Panc1 (cell line): ENCODE data around the gene KRT36. TPM values are rescaled to one million over a fixed set of nuclear protein-coding genes. Genes with fewer than 3 reads are reported as not detected.

ENCODE experiments used
- ATAC-seq: fragments of 200-7000 bp; cut with Tn5 transposase; 2 replicates; pipeline ENCODE4 v1.9.1; 2020; ENCODE audit warnings: mild to moderate bottlenecking, moderate library complexity
- BruUV-seq: library from RNA; stranded (reverse); fragments of 400-500 nt; replicated peaks from 2 replicates; lab custom pipeline; 2021; lab: Mats Ljungman, UMichigan
- CTCF ChIA-PET: fragments of 300-600 bp; sonication (Branson Sonifier 250); formaldehyde crosslinking; loops from one replicate; lab custom pipeline; 2022; ENCODE audit warnings: antibody characterized with exemption; lab: Charles Lee
- POLR2A ChIA-PET: fragments of 300-600 bp; sonication (Branson Sonifier 250); formaldehyde crosslinking; loops from one replicate; lab custom pipeline; 2022; ENCODE audit warnings: antibody characterized with exemption; lab: Charles Lee
- DNase-seq: peaks from one replicate; pipeline ENCODE4 v3.0.0-alpha.2; 2010; ENCODE audit warnings: low read depth, low spot score
- H3K27ac ChIP-seq: 2 replicates; pipeline ENCODE4 v1.5.1; 2011; ENCODE audit warnings: mild to moderate bottlenecking, low read length, inconsistent platforms
- H3K27me3 ChIP-seq: fragments of 200-500 bp; sonication (Bioruptor generic); 2 replicates; pipeline ENCODE4 v1.6.0; 2014; ENCODE audit warnings: low read length, inconsistent platforms; ENCODE audit not compliant: control insufficient read depth, insufficient read depth
- H3K36me3 ChIP-seq: fragments of 200-500 bp; sonication (Bioruptor generic); 2 replicates; pipeline ENCODE4 v1.5.1; 2014; ENCODE audit warnings: inconsistent platforms, mild to moderate bottlenecking, low read length, moderate library complexity; ENCODE audit not compliant: control insufficient read depth, insufficient read depth
- H3K4me1 ChIP-seq: 2 replicates; pipeline ENCODE4 v1.5.1; 2011; ENCODE audit warnings: inconsistent platforms, mild to moderate bottlenecking, low read length, moderate library complexity; ENCODE audit not compliant: control insufficient read depth, insufficient read depth
- H3K4me3 ChIP-seq, 2 experiments: 2 replicates each; pipeline ENCODE4 v1.5.1; 2011 to 2012; ENCODE audit warnings: low read depth in 2 of 2, low read length in 2 of 2, mild to moderate bottlenecking in 2 of 2, inconsistent platforms in 1 of 2, moderate library complexity in 1 of 2
- H3K9me3 ChIP-seq: fragments of 200-500 bp; sonication (Bioruptor generic); 2 replicates; pipeline ENCODE4 v1.5.1; 2014; ENCODE audit warnings: low read depth, mild to moderate bottlenecking, inconsistent platforms, low read length, moderate library complexity; ENCODE audit not compliant: control insufficient read depth, insufficient read depth
- POLR2AphosphoS5 ChIP-seq: IDR thresholded peaks from 2 replicates; pipeline ENCODE4 v1.6.1; 2012; ENCODE audit warnings: mild to moderate bottlenecking, low read depth, low read length, moderate library complexity
- SIN3A ChIP-seq: IDR thresholded peaks from 2 replicates; pipeline ENCODE4 v1.6.1; 2012; ENCODE audit warnings: low read depth, mild to moderate bottlenecking, low read length, moderate library complexity, borderline replicate concordance; ENCODE audit not compliant: insufficient read depth
- TCF7L2 ChIP-seq: IDR thresholded peaks from 2 replicates; pipeline ENCODE4 v1.6.1; 2011; ENCODE audit warnings: mild to moderate bottlenecking, low read depth, low read length, inconsistent platforms
- in situ Hi-C: cut with HindIII; loops from 2 replicates; pipeline ENCODE4 v1.10.0; 2016; ENCODE audit warnings: low sequenced_read_pairs, low pct_unique_long_range_greater_than_20kb
- intact Hi-C: fragments of 100-400 bp; cut with micrococcal nuclease; formaldehyde crosslinking; loops from one replicate; pipeline ENCODE4 v1.10.0; 2022; ENCODE audit not compliant: unreplicated experiment
- total RNA-seq: library from RNA; stranded (reverse); gene quantifications from one replicate; pipeline ENCODE4 v1.2.1, GENCODE V29; 2021; ENCODE audit not compliant: unreplicated experiment
- TF ChIP-seq, protein P1 (sequence below): fragments of 450-650 bp; IDR thresholded peaks from 2 replicates; pipeline ENCODE4 v1.5.1; 2017; ENCODE audit warnings: mild to moderate bottlenecking
- TF ChIP-seq, protein P2 (sequence below), 2 experiments: IDR thresholded peaks; 2 replicates each; pipeline ENCODE4 v1.6.1; 2011 to 2012; ENCODE audit warnings: low read depth in 2 of 2, control low read depth in 1 of 2, low read length in 1 of 2, mild to moderate bottlenecking in 1 of 2, moderate library complexity in 1 of 2; ENCODE audit not compliant: insufficient read depth in 1 of 2

Gene KRT36
- total RNA-seq, 1 experiment from 2014 or later: not detected

DNA sequence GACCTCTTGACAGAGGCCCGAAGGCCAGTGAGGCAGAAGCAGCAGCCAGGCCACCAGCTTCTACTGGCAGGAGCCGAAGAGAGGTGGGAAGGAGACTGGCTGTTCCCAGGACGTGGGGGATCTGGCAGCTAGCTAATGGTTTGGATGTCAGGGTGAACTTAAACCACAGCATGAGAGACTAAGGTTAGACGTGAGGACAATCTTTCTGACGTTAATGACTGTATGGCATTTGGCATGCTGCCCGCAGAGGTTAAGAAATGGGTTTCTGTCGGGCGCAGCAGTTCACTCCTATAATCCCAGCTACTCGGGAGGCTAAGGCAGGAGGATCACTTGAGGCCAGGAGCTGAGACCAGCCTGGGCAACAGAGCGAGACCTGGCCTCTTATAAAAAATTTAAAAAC is 22.0 kb upstream of the KRT36 start:
- Histone ChIP-seq H3K4me1 (peaks cover 21% of the 10 kb centered on the region), H3K4me3 (no peak overlapping the region), H3K36me3 (no peaks in the 10 kb centered on the region), H3K9me3 (no peaks in the 10 kb centered on the region), H3K27me3 (no peaks in the 10 kb centered on the region), H3K27ac (peak overlapping the region; percentile 57; the same call in 1 of the 2 replicates)
- POLR2A ChIA-PET: interaction anchor here (0.7 kb wide), 1 partner anchor 13 kb away, joined by 13 read pairs; no protein-coding TSS in a partner anchor
- CTCF ChIA-PET: interaction anchor here (0.6 kb wide), 1 partner anchor 37 kb away, joined by 3 read pairs; no protein-coding TSS in a partner anchor
- ATAC-seq (no peak), DNase-seq (no peak)
- BruUV-seq: no TSS peak
- TF ChIP-seq, protein P1, sequence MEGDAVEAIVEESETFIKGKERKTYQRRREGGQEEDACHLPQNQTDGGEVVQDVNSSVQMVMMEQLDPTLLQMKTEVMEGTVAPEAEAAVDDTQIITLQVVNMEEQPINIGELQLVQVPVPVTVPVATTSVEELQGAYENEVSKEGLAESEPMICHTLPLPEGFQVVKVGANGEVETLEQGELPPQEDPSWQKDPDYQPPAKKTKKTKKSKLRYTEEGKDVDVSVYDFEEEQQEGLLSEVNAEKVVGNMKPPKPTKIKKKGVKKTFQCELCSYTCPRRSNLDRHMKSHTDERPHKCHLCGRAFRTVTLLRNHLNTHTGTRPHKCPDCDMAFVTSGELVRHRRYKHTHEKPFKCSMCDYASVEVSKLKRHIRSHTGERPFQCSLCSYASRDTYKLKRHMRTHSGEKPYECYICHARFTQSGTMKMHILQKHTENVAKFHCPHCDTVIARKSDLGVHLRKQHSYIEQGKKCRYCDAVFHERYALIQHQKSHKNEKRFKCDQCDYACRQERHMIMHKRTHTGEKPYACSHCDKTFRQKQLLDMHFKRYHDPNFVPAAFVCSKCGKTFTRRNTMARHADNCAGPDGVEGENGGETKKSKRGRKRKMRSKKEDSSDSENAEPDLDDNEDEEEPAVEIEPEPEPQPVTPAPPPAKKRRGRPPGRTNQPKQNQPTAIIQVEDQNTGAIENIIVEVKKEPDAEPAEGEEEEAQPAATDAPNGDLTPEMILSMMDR: no peak
- TF ChIP-seq, protein P2, sequence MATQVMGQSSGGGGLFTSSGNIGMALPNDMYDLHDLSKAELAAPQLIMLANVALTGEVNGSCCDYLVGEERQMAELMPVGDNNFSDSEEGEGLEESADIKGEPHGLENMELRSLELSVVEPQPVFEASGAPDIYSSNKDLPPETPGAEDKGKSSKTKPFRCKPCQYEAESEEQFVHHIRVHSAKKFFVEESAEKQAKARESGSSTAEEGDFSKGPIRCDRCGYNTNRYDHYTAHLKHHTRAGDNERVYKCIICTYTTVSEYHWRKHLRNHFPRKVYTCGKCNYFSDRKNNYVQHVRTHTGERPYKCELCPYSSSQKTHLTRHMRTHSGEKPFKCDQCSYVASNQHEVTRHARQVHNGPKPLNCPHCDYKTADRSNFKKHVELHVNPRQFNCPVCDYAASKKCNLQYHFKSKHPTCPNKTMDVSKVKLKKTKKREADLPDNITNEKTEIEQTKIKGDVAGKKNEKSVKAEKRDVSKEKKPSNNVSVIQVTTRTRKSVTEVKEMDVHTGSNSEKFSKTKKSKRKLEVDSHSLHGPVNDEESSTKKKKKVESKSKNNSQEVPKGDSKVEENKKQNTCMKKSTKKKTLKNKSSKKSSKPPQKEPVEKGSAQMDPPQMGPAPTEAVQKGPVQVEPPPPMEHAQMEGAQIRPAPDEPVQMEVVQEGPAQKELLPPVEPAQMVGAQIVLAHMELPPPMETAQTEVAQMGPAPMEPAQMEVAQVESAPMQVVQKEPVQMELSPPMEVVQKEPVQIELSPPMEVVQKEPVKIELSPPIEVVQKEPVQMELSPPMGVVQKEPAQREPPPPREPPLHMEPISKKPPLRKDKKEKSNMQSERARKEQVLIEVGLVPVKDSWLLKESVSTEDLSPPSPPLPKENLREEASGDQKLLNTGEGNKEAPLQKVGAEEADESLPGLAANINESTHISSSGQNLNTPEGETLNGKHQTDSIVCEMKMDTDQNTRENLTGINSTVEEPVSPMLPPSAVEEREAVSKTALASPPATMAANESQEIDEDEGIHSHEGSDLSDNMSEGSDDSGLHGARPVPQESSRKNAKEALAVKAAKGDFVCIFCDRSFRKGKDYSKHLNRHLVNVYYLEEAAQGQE (IDR thresholded peaks at IDR 0.05; ENCODE audit: insufficient read depth in 1 of 2, low read depth in 2 of 2, low read length in 1 of 2): no peak
- TF ChIP-seq TCF7L2 (no peak), POLR2AphosphoS5 (no peak), SIN3A (no peak)
- in situ Hi-C loops (no loop called here), intact Hi-C loops (no loop called here)

DNA sequence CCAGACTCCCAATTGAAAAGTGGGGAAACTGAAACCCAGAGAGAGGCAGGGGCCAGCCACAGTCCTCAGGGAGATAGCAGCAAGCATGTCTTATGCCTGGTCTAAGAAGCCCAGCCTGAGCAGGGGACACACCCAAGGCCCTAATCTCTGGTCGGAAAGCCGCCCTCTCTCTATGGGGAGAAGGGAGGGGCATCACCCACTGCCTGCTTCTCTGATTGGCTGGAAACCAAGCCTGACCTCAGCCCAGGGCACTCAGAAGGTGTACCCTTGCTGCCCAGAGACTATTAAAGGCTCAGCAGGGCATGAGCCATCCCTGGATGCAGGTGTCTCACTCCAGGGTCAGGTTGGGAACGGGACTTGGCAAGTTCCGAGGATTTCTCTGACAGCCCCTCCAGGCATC is 21.4 kb upstream of the KRT36 start:
- intact Hi-C loops (no loop called here), in situ Hi-C loops (no loop called here)
- CTCF ChIA-PET: no interaction called here
- Histone ChIP-seq H3K4me3 (no peak overlapping the region), H3K27me3 (no peaks in the 10 kb centered on the region), H3K36me3 (no peaks in the 10 kb centered on the region), H3K27ac (peak overlapping the region; percentile 57; the same call in 1 of the 2 replicates), H3K9me3 (no peaks in the 10 kb centered on the region), H3K4me1 (peaks cover 26% of the 10 kb centered on the region)
- no peak for DNase-seq
- peak; percentile 33; the same call in 1 of the 2 replicates for ATAC-seq
- POLR2A ChIA-PET: interaction anchor here (0.5 kb wide), 1 partner anchor 865 kb away, joined by 5 read pairs; no protein-coding TSS in a partner anchor
- BruUV-seq: no TSS peak
- TF ChIP-seq SIN3A: no peak
- no peak for TF ChIP-seq TCF7L2
- TF ChIP-seq, protein P2 (IDR thresholded peaks at IDR 0.05; ENCODE audit: insufficient read depth in 1 of 2, low read depth in 2 of 2, low read length in 1 of 2): no peak
- TF ChIP-seq, protein P1: no peak
- no peak for TF ChIP-seq POLR2AphosphoS5
